Heart left ventricle (tissue), 16 donors: ENCODE results near the gene NAA40. TPM values are rescaled to one million over a fixed set of nuclear protein-coding genes. Genes with fewer than 3 reads are reported as not detected.

Experiments used
- ATAC-seq, 4 donors: fragments of 200-7000 bp; cut with Tn5 transposase; one replicate each; pipeline ENCODE4 v1.9.1; 2020 to 2022; ENCODE audit warnings: moderate library complexity in 4 of 4, mild to moderate bottlenecking in 3 of 4, moderate number of reproducible peaks in 1 of 4
- DNase-seq, 5 donors: peaks; one replicate each; pipeline ENCODE4 v3.0.0-alpha.2; 2020
- H3K27ac ChIP-seq, 12 donors: fragments of 200-600 bp; sonication (generic) in 4 of 12; one replicate each; pipeline versions ENCODE4 v1.5.0 to v1.8.0; 2016 to 2022; ENCODE audit warnings: mild to moderate bottlenecking in 2 of 12
- H3K27me3 ChIP-seq, 9 donors: fragments of 200-600 bp; sonication (generic) in 2 of 9; one replicate each; pipeline versions ENCODE4 v1.5.1 to v1.8.0; 2016 to 2022; ENCODE audit warnings: mild to moderate bottlenecking in 3 of 9
- H3K36me3 ChIP-seq, 9 donors: fragments of 200-600 bp; sonication (generic) in 2 of 9; one replicate each; pipeline versions ENCODE4 v1.5.0 to v1.8.0; 2018 to 2022; ENCODE audit warnings: mild to moderate bottlenecking in 2 of 9
- H3K4me1 ChIP-seq, 12 donors: fragments of 200-600 bp; sonication (generic) in 4 of 12; one replicate each; pipeline versions ENCODE4 v1.5.0 to v1.8.0; 2016 to 2022; ENCODE audit warnings: mild to moderate bottlenecking in 3 of 12
- H3K4me3 ChIP-seq, 12 donors: fragments of 200-600 bp; sonication (generic) in 4 of 12; one replicate each; pipeline versions ENCODE4 v1.5.0 to v1.8.0; 2017 to 2022; ENCODE audit warnings: mild to moderate bottlenecking in 9 of 12, moderate library complexity in 4 of 12
- H3K9me3 ChIP-seq, 12 donors: fragments of 200-600 bp; sonication (generic) in 4 of 12; one replicate each; pipeline versions ENCODE4 v1.5.0 to v1.8.0; 2016 to 2022; ENCODE audit warnings: mild to moderate bottlenecking in 1 of 12
- POLR2A ChIP-seq, 2 donors: fragments of 450-650 bp; IDR thresholded peaks; one replicate each; pipeline ENCODE4 v1.6.1; 2017; ENCODE audit warnings: antibody characterized with exemption in 2 of 2, mild to moderate bottlenecking in 2 of 2, moderate library complexity in 2 of 2
- WGBS, 4 donors: extraction: QIAGEN DNeasy Blood & Tissue Kit in 2 of 4; methylation state at CpG; one replicate each; pipeline versions ENCODE4 v1.1.5 to v1.1.7; 2013 to 2018; 5-methylcytosine and 5-hydroxymethylcytosine counted together
- intact Hi-C, 10 donors: fragments of 100-400 bp; cut with DNase I; formaldehyde crosslinking; loops; one replicate each; pipeline versions ENCODE4 v1.11.1 to v1.14.2; 2022
- polyA plus RNA-seq, 2 donors: library from polyadenylated mRNA; stranded (reverse); fragments of 200-250 nt; gene quantifications; one replicate each; pipeline ENCODE4 v1.2.3, GENCODE V29; 2013
- total RNA-seq, 9 donors: library from RNA; depleted of rRNA in 2 of 9; stranded (reverse); fragments of >200 nt in 2 of 9; fragmentation: NEBNext Ultra II Directional in 3 of 9; extraction: Animal tissue kit (Norgen Biotek cat#: 25700) in 3 of 9; gene quantifications; one replicate each; pipeline versions ENCODE4 v1.1.0 to v1.2.4, GENCODE V29; 2016 to 2023
- TF ChIP-seq, protein P1 (sequence below), 12 donors: fragments of 200-600 bp; sonication (generic) in 4 of 12; IDR thresholded peaks; one replicate each; pipeline versions ENCODE4 v1.5.0 to v1.8.0; 2018 to 2022; ENCODE audit warnings: antibody characterized with exemption in 12 of 12, mild to moderate bottlenecking in 5 of 12
- donor health status: ischemic (EF 13 %, LVEDD 7.1; RV severe dilation, severe dysfunction).
- donor health status: healthy with polysubstance abuse.
- donor health status: DM: no; HTN: yes; CAD: no.
- donor health status: DM: no; HTN: no; CAD: no.
- donor health status: ischemic (EF 25% LVEDD 6.9; RV normal size, moderate dysfunction).
- donor health status: ischemic (EF 25% LVEDD 5.7; RV mildly dilated, moderate dysfunction).
- donor health status: healthy.
- donor health status: DM: yes; HTN: yes; CAD: no.
- donor health status: ischemic (EF 35%, LVEDD 5.7; RV mildly dilated, moderate dysfunction).
- donor health status: nonischemic (EF 11% LVEDD 7.7; RV severe dilation, severe dysfunction).
- donor health status: DM: yes; HTN: yes; CAD: no.
- donor health status: PGD.
- donor health status: ischemic (EF 29% LVEDD 5.4; RV normal size, mild dysfunction).
- donor health status: nonischemic (EF 23%, LVEDD 6.1; RV moderate dilation, normal function).

The NAA40 gene
- total and polyA plus RNA-seq, 11 donors: 9.7 to 26.1 (median 19.6) TPM

DNA sequence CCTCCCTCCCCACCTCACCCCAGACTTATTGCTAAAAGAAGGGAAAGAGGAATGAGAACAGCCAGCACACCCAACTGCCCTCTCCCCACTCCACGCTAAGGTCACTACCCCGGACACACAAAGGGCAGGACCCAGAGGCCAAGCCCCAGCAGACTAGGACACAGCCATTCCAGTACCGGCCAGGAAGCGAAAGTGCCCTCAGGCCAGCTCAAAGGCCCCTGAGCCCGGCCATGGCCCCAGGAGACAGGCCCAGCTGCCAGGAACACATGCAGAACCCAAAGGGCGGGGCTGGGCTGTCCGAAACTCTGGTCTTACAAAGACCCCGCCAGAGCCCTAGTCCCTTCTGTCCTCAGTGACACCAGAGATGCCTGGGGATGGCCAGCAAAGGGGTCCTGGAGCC, 27.4 kb upstream of the NAA40 start:
- peak overlapping the region in 1 of 12 donors; percentile 1 for H3K27ac ChIP-seq
- peaks cover 0 to 33% (median 29%) of the 10 kb centered on the region in 9 donors for H3K36me3 ChIP-seq
- H3K27me3 ChIP-seq: peaks cover 0 to 9% (median 0%) of the 10 kb centered on the region in 9 donors
- H3K4me1 ChIP-seq: peaks cover 6 to 51% (median 19%) of the 10 kb centered on the region in 12 donors
- no peak overlapping the region for H3K4me3 ChIP-seq
- TF ChIP-seq, protein P1, sequence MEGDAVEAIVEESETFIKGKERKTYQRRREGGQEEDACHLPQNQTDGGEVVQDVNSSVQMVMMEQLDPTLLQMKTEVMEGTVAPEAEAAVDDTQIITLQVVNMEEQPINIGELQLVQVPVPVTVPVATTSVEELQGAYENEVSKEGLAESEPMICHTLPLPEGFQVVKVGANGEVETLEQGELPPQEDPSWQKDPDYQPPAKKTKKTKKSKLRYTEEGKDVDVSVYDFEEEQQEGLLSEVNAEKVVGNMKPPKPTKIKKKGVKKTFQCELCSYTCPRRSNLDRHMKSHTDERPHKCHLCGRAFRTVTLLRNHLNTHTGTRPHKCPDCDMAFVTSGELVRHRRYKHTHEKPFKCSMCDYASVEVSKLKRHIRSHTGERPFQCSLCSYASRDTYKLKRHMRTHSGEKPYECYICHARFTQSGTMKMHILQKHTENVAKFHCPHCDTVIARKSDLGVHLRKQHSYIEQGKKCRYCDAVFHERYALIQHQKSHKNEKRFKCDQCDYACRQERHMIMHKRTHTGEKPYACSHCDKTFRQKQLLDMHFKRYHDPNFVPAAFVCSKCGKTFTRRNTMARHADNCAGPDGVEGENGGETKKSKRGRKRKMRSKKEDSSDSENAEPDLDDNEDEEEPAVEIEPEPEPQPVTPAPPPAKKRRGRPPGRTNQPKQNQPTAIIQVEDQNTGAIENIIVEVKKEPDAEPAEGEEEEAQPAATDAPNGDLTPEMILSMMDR (IDR thresholded peaks at IDR 0.05): no peak
- TF ChIP-seq POLR2A (IDR thresholded peaks at IDR 0.05): no peak
- H3K9me3 ChIP-seq: no peaks in the 10 kb centered on the region
- no peak for ATAC-seq
- 46 to 64% (median 57%) methylated on average over 8 of the region's 8 CpGs for WGBS, 4 donors
- DNase-seq: no peak
- intact Hi-C loops: no loop called here

DNA sequence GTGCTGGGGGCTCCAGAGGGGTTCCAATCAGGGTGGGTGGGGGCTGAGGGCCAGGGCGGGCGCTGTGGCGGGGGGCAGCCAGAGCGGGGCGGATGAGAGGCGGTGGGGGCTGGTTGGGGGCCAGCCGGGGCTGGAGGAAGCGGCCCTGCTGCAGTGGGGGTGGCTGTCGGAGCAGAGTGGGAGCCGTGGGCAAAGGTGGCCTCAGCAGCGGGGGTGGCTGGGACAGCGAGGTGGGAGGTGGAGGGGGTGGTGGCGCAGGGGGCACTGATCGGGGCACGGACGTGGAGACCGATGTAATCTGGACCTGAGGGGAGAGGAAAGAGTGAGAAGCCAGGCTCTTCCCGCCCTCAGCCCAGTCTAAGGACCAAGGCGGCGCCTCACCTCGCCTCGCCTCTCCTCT, 26.9 kb upstream of the NAA40 start:
- no peak overlapping the region for H3K4me3 ChIP-seq
- DNase-seq: no peak
- peaks cover 7 to 54% (median 21%) of the 10 kb centered on the region in 12 donors for H3K4me1 ChIP-seq
- TF ChIP-seq, protein P1 (IDR thresholded peaks at IDR 0.05): no peak
- TF ChIP-seq POLR2A (IDR thresholded peaks at IDR 0.05): no peak
- WGBS, 4 donors: 90 to 93% (median 91%) methylated on average over 22 of the region's 22 CpGs
- H3K36me3 ChIP-seq: peaks cover 0 to 30% (median 28%) of the 10 kb centered on the region in 9 donors
- no peak for ATAC-seq
- H3K27ac ChIP-seq: no peak overlapping the region
- no peaks in the 10 kb centered on the region for H3K9me3 ChIP-seq
- peaks cover 0 to 11% (median 0%) of the 10 kb centered on the region in 9 donors for H3K27me3 ChIP-seq
- intact Hi-C loops: no loop called here

DNA sequence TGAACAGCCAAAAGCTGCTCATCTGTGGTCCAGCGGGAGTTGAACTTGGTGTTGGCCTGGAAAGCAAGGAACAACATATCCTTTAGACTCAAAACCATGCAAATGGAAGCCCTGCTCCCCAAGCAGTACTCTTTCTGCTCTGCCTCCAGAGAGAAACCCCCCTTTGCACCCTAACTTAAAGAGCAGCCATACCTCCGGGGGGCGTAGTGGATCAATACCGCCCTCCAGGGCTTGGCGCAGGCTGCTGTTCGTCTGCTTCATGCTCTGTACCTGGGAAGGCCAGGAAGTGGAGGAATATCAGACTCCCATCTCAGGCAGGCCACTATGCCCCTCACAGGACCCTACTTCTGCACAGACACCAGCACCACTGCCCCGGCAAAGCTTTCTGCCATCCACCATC, 26.1 kb upstream of the NAA40 start:
- Histone ChIP-seq H3K27ac (no peak overlapping the region), H3K36me3 (peaks cover 0 to 22% (median 20%) of the 10 kb centered on the region in 9 donors), H3K9me3 (no peaks in the 10 kb centered on the region), H3K27me3 (peaks cover 0 to 18% (median 0%) of the 10 kb centered on the region in 9 donors), H3K4me3 (no peak overlapping the region), H3K4me1 (peaks cover 7 to 60% (median 26%) of the 10 kb centered on the region in 12 donors)
- TF ChIP-seq POLR2A (IDR thresholded peaks at IDR 0.05): no peak
- TF ChIP-seq, protein P1 (IDR thresholded peaks at IDR 0.05): no peak
- no peak for DNase-seq
- intact Hi-C loops: no loop called here
- ATAC-seq: no peak
- 84 to 91% (median 89%) methylated on average over 7 of the region's 7 CpGs for WGBS, 4 donors

DNA sequence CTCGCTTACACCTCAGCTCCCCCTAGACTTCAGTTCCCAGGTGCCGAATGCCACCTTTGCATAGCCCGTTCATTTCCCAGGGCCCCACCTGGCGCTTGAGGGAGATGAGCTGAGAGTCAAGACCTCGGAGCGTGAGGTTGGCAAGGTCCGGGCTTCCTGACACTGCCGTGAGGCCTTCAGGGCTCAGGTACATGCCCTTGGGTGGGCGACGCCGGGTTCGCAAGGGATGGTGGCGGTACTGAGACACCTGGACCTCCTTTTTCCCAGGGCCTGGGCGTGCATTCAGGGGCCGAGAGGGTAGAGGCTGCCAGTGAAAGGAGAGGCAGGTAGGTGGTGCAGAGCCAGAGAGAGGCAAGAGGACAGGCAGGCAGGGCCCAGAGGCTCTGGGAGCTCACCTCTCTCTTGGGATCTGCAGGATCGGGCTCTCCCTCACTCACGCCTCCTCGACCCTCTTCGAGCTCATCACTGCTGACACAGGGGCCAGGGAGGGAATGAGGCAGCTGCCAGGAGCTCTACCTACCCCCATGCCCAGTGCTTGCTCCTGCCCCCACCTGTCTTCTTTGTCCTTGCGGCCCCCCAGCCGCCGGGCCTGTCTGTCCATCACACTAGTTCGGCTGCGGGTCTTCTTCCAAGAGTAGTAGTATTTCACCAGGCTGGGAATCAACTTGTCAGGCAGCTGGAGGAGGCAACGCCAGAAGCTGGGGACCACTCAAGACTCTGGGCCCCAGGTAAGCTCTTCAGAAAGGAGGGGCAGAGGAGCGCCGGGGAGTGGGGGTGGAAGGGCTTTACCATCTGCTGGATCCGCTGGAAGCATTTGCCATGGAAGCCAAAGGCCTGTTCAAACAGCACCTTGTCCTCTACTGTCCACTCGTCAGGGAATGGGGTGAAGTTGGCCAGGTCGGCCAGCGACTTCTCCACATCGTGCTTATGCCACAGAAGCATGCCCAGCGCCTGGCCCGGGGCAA, 24.7 kb upstream of the NAA40 start:
- intact Hi-C loops: no loop called here
- ATAC-seq: no peak
- H3K27me3 ChIP-seq: peaks cover 0 to 21% (median 0%) of the 10 kb centered on the region in 9 donors
- no peak for DNase-seq
- no peak for TF ChIP-seq POLR2A (IDR thresholded peaks at IDR 0.05)
- TF ChIP-seq, protein P1 (IDR thresholded peaks at IDR 0.05): no peak
- 92 to 95% (median 93%) methylated on average over 32 to 34 of the region's 34 CpGs for WGBS, 4 donors
- no peak overlapping the region for H3K27ac ChIP-seq
- no peak overlapping the region for H3K4me3 ChIP-seq
- H3K9me3 ChIP-seq: no peaks in the 10 kb centered on the region
- H3K4me1 ChIP-seq: peaks cover 7 to 60% (median 37%) of the 10 kb centered on the region in 12 donors
- peaks cover 0 to 10% (median 5%) of the 10 kb centered on the region in 9 donors for H3K36me3 ChIP-seq
